Measurements from ENCODE around the gene SLC35B2. TPM values are rescaled to one million over a fixed set of nuclear protein-coding genes. Genes with fewer than 3 reads are reported as not detected.

Gene SLC35B2
- total and polyA plus RNA-seq, 9 of the 15 experiments (the other 6 are each of a cell fraction or from before 2014, with no cell fraction given) = 14.5 to 59.1 (median 47.1) TPM

DNA sequence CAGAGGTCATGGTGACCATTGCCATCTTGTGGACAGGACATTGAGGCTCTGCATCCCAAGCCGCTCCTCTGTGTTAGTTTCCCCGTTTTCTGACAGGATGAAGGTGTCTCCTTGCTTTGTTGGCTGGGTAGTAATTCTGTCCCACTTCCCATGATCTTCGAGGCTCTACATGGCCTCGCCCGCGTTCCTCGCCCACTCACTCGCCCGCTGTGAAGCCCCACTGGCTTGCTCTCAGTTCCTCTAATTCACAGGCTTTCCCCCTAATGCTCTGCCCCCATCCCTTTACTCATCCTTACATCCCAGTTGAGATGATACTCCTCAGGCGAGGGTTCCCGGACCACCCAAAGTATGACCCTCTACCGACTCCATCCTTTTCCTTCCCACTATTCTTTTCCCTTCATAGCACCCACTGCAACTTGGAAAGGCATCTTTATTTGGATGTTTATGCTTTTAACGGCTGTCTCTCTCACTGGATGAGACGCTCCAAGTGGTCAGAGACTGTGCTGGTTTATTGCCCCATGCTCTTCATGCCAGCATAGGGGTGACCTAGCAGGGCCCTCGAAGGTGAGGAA is 511 bp upstream of the SLC35B2 start (continued):
- TF ChIP-seq CBFA2T3 (IDR thresholded peaks at IDR 0.05) (no peak), FOXM1 (IDR thresholded peaks at IDR 0.05; ENCODE audit: low read depth) (no peak), FOXM1 (CRISPR knock-in tag; IDR thresholded peaks at IDR 0.05; ENCODE audit: low read depth) (no peak), ZNF764 (CRISPR knock-in tag; IDR thresholded peaks at IDR 0.05; ENCODE audit: low read depth) (no peak), KLF13 (tag; IDR thresholded peaks at IDR 0.05; ENCODE audit: borderline replicate concordance, low read depth) (no peak)
- TF ChIP-seq, protein P1, sequence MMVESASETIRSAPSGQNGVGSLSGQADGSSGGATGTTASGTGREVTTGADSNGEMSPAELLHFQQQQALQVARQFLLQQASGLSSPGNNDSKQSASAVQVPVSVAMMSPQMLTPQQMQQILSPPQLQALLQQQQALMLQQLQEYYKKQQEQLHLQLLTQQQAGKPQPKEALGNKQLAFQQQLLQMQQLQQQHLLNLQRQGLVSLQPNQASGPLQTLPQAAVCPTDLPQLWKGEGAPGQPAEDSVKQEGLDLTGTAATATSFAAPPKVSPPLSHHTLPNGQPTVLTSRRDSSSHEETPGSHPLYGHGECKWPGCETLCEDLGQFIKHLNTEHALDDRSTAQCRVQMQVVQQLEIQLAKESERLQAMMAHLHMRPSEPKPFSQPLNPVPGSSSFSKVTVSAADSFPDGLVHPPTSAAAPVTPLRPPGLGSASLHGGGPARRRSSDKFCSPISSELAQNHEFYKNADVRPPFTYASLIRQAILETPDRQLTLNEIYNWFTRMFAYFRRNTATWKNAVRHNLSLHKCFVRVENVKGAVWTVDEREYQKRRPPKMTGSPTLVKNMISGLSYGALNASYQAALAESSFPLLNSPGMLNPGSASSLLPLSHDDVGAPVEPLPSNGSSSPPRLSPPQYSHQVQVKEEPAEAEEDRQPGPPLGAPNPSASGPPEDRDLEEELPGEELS (CRISPR knock-in tag; IDR thresholded peaks at IDR 0.05; ENCODE audit: borderline replicate concordance) = peak; percentile 30; the same call in 1 of the 2 replicates

DNA sequence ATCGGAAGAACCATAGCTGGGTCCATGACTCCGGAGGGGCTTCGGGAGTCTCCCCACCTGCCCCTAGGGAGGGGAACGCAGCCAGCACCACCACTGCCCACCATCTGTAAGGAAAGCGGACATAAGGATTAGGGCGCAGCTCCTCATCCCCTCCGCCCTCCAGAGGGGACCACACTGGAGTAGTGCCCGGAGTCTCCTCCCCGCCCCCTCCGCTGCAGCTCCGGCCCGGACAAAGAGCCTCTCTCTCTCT is 628 bp downstream of the SLC35B2 start:
- Histone ChIP-seq H3K4me3 (peak overlapping the region; percentile 81), H2AFZ (ENCODE audit: low read depth, low read length) (peak overlapping the region; percentile 87; the same call in 1 of the 2 replicates), H3K9me1 (ENCODE audit: control insufficient read depth, insufficient read depth, low read length) (peaks cover 19% of the 10 kb centered on the region), H3K4me2 (ENCODE audit: insufficient read depth, low read length) (peak overlapping the region; percentile 89), H4K20me1 (replicated peaks; ENCODE audit: control insufficient read depth, insufficient read depth, low read length) (peaks cover 46% of the 10 kb centered on the region), H3K36me3 (ENCODE audit: control insufficient read depth, insufficient read depth, low read length) (peaks cover 79% of the 10 kb centered on the region), H3K4me1 (replicated peaks in 1 of 2; ENCODE audit: control insufficient read depth in 2 of 2, insufficient read depth in 2 of 2, low read length in 2 of 2) (peaks cover 33 to 45% of the 10 kb centered on the region in 2 experiments; a peak in 4 of 5 replicates), H3K79me2 (ENCODE audit: control insufficient read depth, insufficient read depth, low read length) (peaks cover 30% of the 10 kb centered on the region), H3K9ac (ENCODE audit: insufficient read depth in 1 of 2, low read depth in 2 of 2, low read length in 2 of 2) (peak overlapping the region; percentile 85 to 93), H3K27ac (ENCODE audit: extremely low read depth, low read depth, low read length) (peak overlapping the region; percentile 93), H3K9me3 (replicated peaks; ENCODE audit: control insufficient read depth, insufficient read depth, low read depth, low read length) (no peaks in the 10 kb centered on the region), H3K27me3 (ENCODE audit: control insufficient read depth in 2 of 2, insufficient read depth in 2 of 2, low read length in 2 of 2) (no peaks in the 10 kb centered on the region)
- DNase-seq (ENCODE audit: extremely low read depth in 1 of 4, low spot score in 3 of 4) (no peak), FAIRE-seq (no peak), ATAC-seq (no peak)
- 1% methylated on average over 9 of the region's 12 CpGs for WGBS (ENCODE audit: insufficient coverage, low coverage, missing lambda C conversion rate)
- intact Hi-C loops (cut with micrococcal nuclease) = no loop called here
- in situ Hi-C loops (cut with MboI) = no loop called here
- no TSS peak for BruUV-seq (replicated peaks)
- CTCF ChIA-PET (ENCODE audit: low intra/inter-chr PET ratio) = interaction anchor here (1.3 kb wide), 1 partner anchor 482 kb away, joined by 3 read pairs; no protein-coding TSS in a partner anchor
- POLR2A ChIA-PET = interaction anchor here (0.5 to 3.2 kb wide), 25 partner anchors 11 to 1415 kb away, joined by 3 to 144 read pairs (median 3); partner anchors contain the start of genes HSP90AB1 and TMEM151B
- TF ChIP-seq JUN (IDR thresholded peaks at IDR 0.05; ENCODE audit: borderline replicate concordance, low read depth, low read length) = no peak
- 0 out of 2 replicates have a peak, but pooled peaks have one; percentile 19 for TF ChIP-seq JUN (CRISPR knock-in tag; IDR thresholded peaks at IDR 0.05; ENCODE audit: borderline replicate concordance)
- TF ChIP-seq, protein P2, sequence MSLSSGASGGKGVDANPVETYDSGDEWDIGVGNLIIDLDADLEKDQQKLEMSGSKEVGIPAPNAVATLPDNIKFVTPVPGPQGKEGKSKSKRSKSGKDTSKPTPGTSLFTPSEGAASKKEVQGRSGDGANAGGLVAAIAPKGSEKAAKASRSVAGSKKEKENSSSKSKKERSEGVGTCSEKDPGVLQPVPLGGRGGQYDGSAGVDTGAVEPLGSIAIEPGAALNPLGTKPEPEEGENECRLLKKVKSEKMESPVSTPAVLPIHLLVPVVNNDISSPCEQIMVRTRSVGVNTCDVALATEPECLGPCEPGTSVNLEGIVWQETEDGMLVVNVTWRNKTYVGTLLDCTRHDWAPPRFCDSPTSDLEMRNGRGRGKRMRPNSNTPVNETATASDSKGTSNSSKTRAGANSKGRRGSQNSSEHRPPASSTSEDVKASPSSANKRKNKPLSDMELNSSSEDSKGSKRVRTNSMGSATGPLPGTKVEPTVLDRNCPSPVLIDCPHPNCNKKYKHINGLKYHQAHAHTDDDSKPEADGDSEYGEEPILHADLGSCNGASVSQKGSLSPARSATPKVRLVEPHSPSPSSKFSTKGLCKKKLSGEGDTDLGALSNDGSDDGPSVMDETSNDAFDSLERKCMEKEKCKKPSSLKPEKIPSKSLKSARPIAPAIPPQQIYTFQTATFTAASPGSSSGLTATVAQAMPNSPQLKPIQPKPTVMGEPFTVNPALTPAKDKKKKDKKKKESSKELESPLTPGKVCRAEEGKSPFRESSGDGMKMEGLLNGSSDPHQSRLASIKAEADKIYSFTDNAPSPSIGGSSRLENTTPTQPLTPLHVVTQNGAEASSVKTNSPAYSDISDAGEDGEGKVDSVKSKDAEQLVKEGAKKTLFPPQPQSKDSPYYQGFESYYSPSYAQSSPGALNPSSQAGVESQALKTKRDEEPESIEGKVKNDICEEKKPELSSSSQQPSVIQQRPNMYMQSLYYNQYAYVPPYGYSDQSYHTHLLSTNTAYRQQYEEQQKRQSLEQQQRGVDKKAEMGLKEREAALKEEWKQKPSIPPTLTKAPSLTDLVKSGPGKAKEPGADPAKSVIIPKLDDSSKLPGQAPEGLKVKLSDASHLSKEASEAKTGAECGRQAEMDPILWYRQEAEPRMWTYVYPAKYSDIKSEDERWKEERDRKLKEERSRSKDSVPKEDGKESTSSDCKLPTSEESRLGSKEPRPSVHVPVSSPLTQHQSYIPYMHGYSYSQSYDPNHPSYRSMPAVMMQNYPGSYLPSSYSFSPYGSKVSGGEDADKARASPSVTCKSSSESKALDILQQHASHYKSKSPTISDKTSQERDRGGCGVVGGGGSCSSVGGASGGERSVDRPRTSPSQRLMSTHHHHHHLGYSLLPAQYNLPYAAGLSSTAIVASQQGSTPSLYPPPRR (CRISPR knock-in tag; IDR thresholded peaks at IDR 0.05; ENCODE audit: borderline replicate concordance) = 0 out of 2 replicates have a peak, but pooled peaks have one; percentile 11
- TF ChIP-seq ZFX (CRISPR knock-in tag; IDR thresholded peaks at IDR 0.05) = 0 out of 2 replicates have a peak, but pooled peaks have one; percentile 18
- peak; percentile 46; the same call in 1 of the 2 replicates for TF ChIP-seq SMARCA4 (IDR thresholded peaks at IDR 0.05)
- 0 out of 4 replicates have a peak, but pooled peaks of 1 of the 2 experiments have one; percentile 12 for TF ChIP-seq ETV6 (IDR thresholded peaks at IDR 0.05; ENCODE audit: borderline replicate concordance in 1 of 2, low read depth in 2 of 2, low read length in 1 of 2)
- TF ChIP-seq ETV6 (CRISPR knock-in tag; IDR thresholded peaks at IDR 0.05; ENCODE audit: borderline replicate concordance) = no peak
- 0 out of 4 replicates have a peak, but pooled peaks of 1 of the 2 experiments have one; percentile 39 for TF ChIP-seq RCOR1 (IDR thresholded peaks at IDR 0.05; ENCODE audit: borderline replicate concordance in 1 of 2, low read depth in 2 of 2, low read length in 2 of 2)

All from K562 (cell line).